Left renal pelvis (tissue), 4 donors: ENCODE data around the gene DYNLT2. TPM values are rescaled to one million over a fixed set of nuclear protein-coding genes. Genes with fewer than 3 reads are reported as not detected.
"Not testable (repeated sequence)": the region's sequence is repeated elsewhere in the genome, so short reads cannot be mapped to it uniquely, and the experiment has no call there.

Experiments used
- DNase-seq, 4 donors: peaks; one replicate each; pipeline ENCODE4 v3.0.0-alpha.2; 2013; ENCODE audit warnings: low read depth in 4 of 4, low spot score in 3 of 4
- polyA plus RNA-seq, 4 donors: library from polyadenylated mRNA; unstranded; fragments of 120-200 nt; gene quantifications; one replicate each; pipeline ENCODE4 v1.2.1, GENCODE V29; 2013; ENCODE audit not compliant: insufficient read length in 4 of 4

Gene DYNLT2
- polyA plus RNA-seq, 4 donors: 2.7 to 10.5 (median 8.7) TPM

GRCh38 chr6:169783971-169784820 is 32.8 kb upstream of the DYNLT2 start:
- DNase-seq: no peak

- DNase-seq: no peak
Observed at GRCh38 chr6:169783401-169783800, 32.0 kb upstream of the DYNLT2 start.

- no peak for DNase-seq
Observed at GRCh38 chr6:169782966-169783365, 31.6 kb upstream of the DYNLT2 start.

GRCh38 chr6:169780571-169781091 is 29.3 kb upstream of the DYNLT2 start:
- DNase-seq: no peak

- DNase-seq: no peak
Observed at GRCh38 chr6:169779896-169780295, 28.5 kb upstream of the DYNLT2 start.

GRCh38 chr6:169779092-169779815 is 27.9 kb upstream of the DYNLT2 start:
- no peak for DNase-seq

GRCh38 chr6:169778646-169779045 is 27.3 kb upstream of the DYNLT2 start:
- no peak for DNase-seq

- no peak for DNase-seq
Observed at GRCh38 chr6:169777896-169778295, 26.5 kb upstream of the DYNLT2 start.

GRCh38 chr6:169776379-169776778 is 25.0 kb upstream of the DYNLT2 start:
- no peak for DNase-seq

- no peak for DNase-seq
Observed at GRCh38 chr6:169775321-169775720, 23.9 kb upstream of the DYNLT2 start.

- DNase-seq: no peak
Observed at GRCh38 chr6:169774347-169774746, 23.0 kb upstream of the DYNLT2 start.

GRCh38 chr6:169766921-169767736 is 15.8 kb upstream of the DYNLT2 start:
- DNase-seq: no peak

GRCh38 chr6:169766232-169766631 is 14.9 kb upstream of the DYNLT2 start:
- DNase-seq: no peak

- DNase-seq: not testable (repeated sequence)
Observed at GRCh38 chr6:169765789-169766188, 14.4 kb upstream of the DYNLT2 start.

GRCh38 chr6:169763881-169764280 is 12.5 kb upstream of the DYNLT2 start:
- no peak for DNase-seq

GRCh38 chr6:169763308-169763707 is 11.9 kb upstream of the DYNLT2 start:
- DNase-seq: no peak

GRCh38 chr6:169755162-169755561 is 3.8 kb upstream of the DYNLT2 start:
- DNase-seq: no peak

GRCh38 chr6:169752074-169752623 is 777 bp upstream of the DYNLT2 start:
- peak in 1 of 4 donors; percentile 33 for DNase-seq

- DNase-seq: no peak
Observed at GRCh38 chr6:169746556-169746955, 4.8 kb downstream of the DYNLT2 start.

- no peak for DNase-seq
Observed at GRCh38 chr6:169745405-169745804, 6.0 kb downstream of the DYNLT2 start.

GRCh38 chr6:169741344-169741743 is 10.0 kb downstream of the DYNLT2 start:
- DNase-seq: no peak
